Neuron (in vitro differentiated cells): ENCODE measurements around the gene TMEM182.

Experiments
- H2AFZ ChIP-seq: one replicate; pipeline ENCODE4 v1.6.1; 2013; ENCODE audit warnings: low read depth, mild to moderate bottlenecking, inconsistent platforms, low read length, moderate library complexity
- H3K27me3 ChIP-seq: one replicate; pipeline ENCODE4 v1.6.1; 2013; ENCODE audit warnings: low read length; ENCODE audit not compliant: insufficient read depth
- H3K36me3 ChIP-seq: one replicate; pipeline ENCODE4 v1.6.1; 2013; ENCODE audit warnings: low read length; ENCODE audit not compliant: insufficient read depth
- H3K4me1 ChIP-seq: one replicate; pipeline ENCODE4 v1.6.1; 2013; ENCODE audit warnings: low read length; ENCODE audit not compliant: insufficient read depth
- H3K4me3 ChIP-seq: 2 replicates; pipeline ENCODE4 v1.5.1; 2013; ENCODE audit warnings: mild to moderate bottlenecking, low read length, moderate library complexity
- H3K9me3 ChIP-seq: one replicate; pipeline ENCODE4 v1.6.1; 2013; ENCODE audit warnings: low read length

TMEM182 gene

GRCh38 chr2:102761763-102762162 is at the start of gene TMEM182:
Gene TMEM182, plus strand, starts transcription at chr2:102762031. Its CDS starts 187 bp downstream, at chr2:102762218.
- Histone ChIP-seq H3K9me3 (no peaks in the 10 kb centered on the region), H3K27me3 (no peaks in the 10 kb centered on the region), H3K4me3 (no peak within 1 kb of the TSS), H3K4me1 (no peaks in the 10 kb centered on the region), H2AFZ (no peak within 1 kb of the TSS), H3K36me3 (no peaks in the 10 kb centered on the region)

- no peaks in the 10 kb centered on the region for H3K27me3 ChIP-seq
- H3K36me3 ChIP-seq, result peaks cover 48% of the 10 kb centered on the region
Observed at GRCh38 chr2:102717308-102718018, 44.4 kb upstream of the TMEM182 start.

GRCh38 chr2:102718387-102719316 is 43.2 kb upstream of the TMEM182 start:
- no peak overlapping the region for H3K4me3 ChIP-seq
- peaks cover 55% of the 10 kb centered on the region for H3K36me3 ChIP-seq
- no peaks in the 10 kb centered on the region for H3K27me3 ChIP-seq
- H3K4me1 ChIP-seq, result no peaks in the 10 kb centered on the region
- H3K9me3 ChIP-seq, result peaks cover 2% of the 10 kb centered on the region
- no peak overlapping the region for H2AFZ ChIP-seq

More at GRCh38 chr2:102717308-102718018, 44.4 kb upstream of the TMEM182 start:
- peaks cover 2% of the 10 kb centered on the region for H3K9me3 ChIP-seq
- no peak overlapping the region for H3K4me3 ChIP-seq
- no peaks in the 10 kb centered on the region for H3K4me1 ChIP-seq
- no peak overlapping the region for H2AFZ ChIP-seq

GRCh38 chr2:102724016-102724490 is 37.8 kb upstream of the TMEM182 start:
- Histone ChIP-seq H3K4me1 (no peaks in the 10 kb centered on the region), H2AFZ (no peak overlapping the region), H3K36me3 (peaks cover 73% of the 10 kb centered on the region), H3K4me3 (no peak overlapping the region), H3K9me3 (no peaks in the 10 kb centered on the region), H3K27me3 (no peaks in the 10 kb centered on the region)

GRCh38 chr2:102724553-102724952 is 37.3 kb upstream of the TMEM182 start:
- no peaks in the 10 kb centered on the region for H3K27me3 ChIP-seq
- no peak overlapping the region for H3K4me3 ChIP-seq
- H2AFZ ChIP-seq, result no peak overlapping the region
- H3K36me3 ChIP-seq, result peaks cover 71% of the 10 kb centered on the region
- no peaks in the 10 kb centered on the region for H3K4me1 ChIP-seq
- H3K9me3 ChIP-seq, result no peaks in the 10 kb centered on the region

GRCh38 chr2:102726128-102727087 is 35.4 kb upstream of the TMEM182 start:
- Histone ChIP-seq H3K9me3 (no peaks in the 10 kb centered on the region), H3K4me1 (no peaks in the 10 kb centered on the region), H3K4me3 (no peak overlapping the region), H3K36me3 (peaks cover 66% of the 10 kb centered on the region), H2AFZ (no peak overlapping the region), H3K27me3 (no peaks in the 10 kb centered on the region)

GRCh38 chr2:102735416-102736109 is 26.3 kb upstream of the TMEM182 start:
- Histone ChIP-seq H3K4me3 (peak overlapping the region; percentile 89), H3K9me3 (no peaks in the 10 kb centered on the region), H3K27me3 (no peaks in the 10 kb centered on the region), H3K36me3 (peaks cover 9% of the 10 kb centered on the region), H3K4me1 (peaks cover 15% of the 10 kb centered on the region), H2AFZ (peak overlapping the region; percentile 95)

GRCh38 chr2:102736110-102736409 is 25.8 kb upstream of the TMEM182 start:
- no peaks in the 10 kb centered on the region for H3K27me3 ChIP-seq
- H3K36me3 ChIP-seq, result peaks cover 5% of the 10 kb centered on the region
- peak overlapping the region; percentile 95 for H2AFZ ChIP-seq
- no peaks in the 10 kb centered on the region for H3K9me3 ChIP-seq
- peaks cover 15% of the 10 kb centered on the region for H3K4me1 ChIP-seq
- peak overlapping the region; percentile 89 for H3K4me3 ChIP-seq

- no peaks in the 10 kb centered on the region for H3K9me3 ChIP-seq
- H3K36me3 ChIP-seq, result peaks cover 2% of the 10 kb centered on the region
- peak overlapping the region; percentile 89 for H3K4me3 ChIP-seq
- peak overlapping the region; percentile 95 for H2AFZ ChIP-seq
- H3K4me1 ChIP-seq, result peaks cover 15% of the 10 kb centered on the region
- H3K27me3 ChIP-seq, result no peaks in the 10 kb centered on the region
Observed at GRCh38 chr2:102736410-102737409, 25.1 kb upstream of the TMEM182 start.

- H2AFZ ChIP-seq, result peak overlapping the region; percentile 95
- H3K27me3 ChIP-seq, result no peaks in the 10 kb centered on the region
- H3K36me3 ChIP-seq, result no peaks in the 10 kb centered on the region
- H3K4me1 ChIP-seq, result peaks cover 15% of the 10 kb centered on the region
- H3K4me3 ChIP-seq, result peak overlapping the region; percentile 89
- no peaks in the 10 kb centered on the region for H3K9me3 ChIP-seq
Observed at GRCh38 chr2:102737431-102737830, 24.4 kb upstream of the TMEM182 start.

GRCh38 chr2:102743259-102743658 is 18.6 kb upstream of the TMEM182 start:
- H3K36me3 ChIP-seq, result no peaks in the 10 kb centered on the region
- H2AFZ ChIP-seq, result no peak overlapping the region
- no peaks in the 10 kb centered on the region for H3K4me1 ChIP-seq
- no peaks in the 10 kb centered on the region for H3K27me3 ChIP-seq
- H3K4me3 ChIP-seq, result no peak overlapping the region
- H3K9me3 ChIP-seq, result peaks cover 3% of the 10 kb centered on the region
